ENCODE data around the gene DIAPH3. TPM values are rescaled to one million over a fixed set of nuclear protein-coding genes. Genes with fewer than 3 reads are reported as not detected.

DIAPH3 gene
- total RNA-seq, 1 experiment from 2014 or later = 27.6 TPM

- no peak for TF ChIP-seq FOXP4 (CRISPR knock-in tag; IDR thresholded peaks at IDR 0.05)
- no peak for TF ChIP-seq ARID4B (CRISPR knock-in tag; IDR thresholded peaks at IDR 0.05; ENCODE audit: borderline replicate concordance)
- no peak for TF ChIP-seq CREB1 (CRISPR knock-in tag; IDR thresholded peaks at IDR 0.05)
- TF ChIP-seq RELA (CRISPR knock-in tag; IDR thresholded peaks at IDR 0.05; ENCODE audit: borderline replicate concordance) = no peak
Observed at GRCh38 chr13:60074397-60074796, 89.3 kb downstream of the DIAPH3 start (continued).

- peaks cover 12% of the 10 kb centered on the region for H3K4me1 Mint-ChIP-seq
- ChIA-PET POLR2A (no interaction called here), CTCF (no interaction called here)
- H3K36me3 Mint-ChIP-seq = peaks cover 19% of the 10 kb centered on the region
- H3K27ac Mint-ChIP-seq = no peak overlapping the region
- no peaks in the 10 kb centered on the region for H3K27me3 Mint-ChIP-seq (ENCODE audit: low read depth)
- TF ChIP-seq HMGA2 (CRISPR knock-in tag; IDR thresholded peaks at IDR 0.05) (no peak), JAZF1 (CRISPR knock-in tag; IDR thresholded peaks at IDR 0.05) (no peak), ZNF232 (CRISPR knock-in tag; IDR thresholded peaks at IDR 0.05) (no peak), E2F4 (CRISPR knock-in tag; IDR thresholded peaks at IDR 0.05; ENCODE audit: borderline replicate concordance, low read depth) (no peak), ESRRA (CRISPR knock-in tag; IDR thresholded peaks at IDR 0.05; ENCODE audit: borderline replicate concordance) (no peak), CTCF (IDR thresholded peaks at IDR 0.05) (no peak), ZBTB43 (CRISPR knock-in tag; IDR thresholded peaks at IDR 0.05) (no peak), NR1H2 (CRISPR knock-in tag; IDR thresholded peaks at IDR 0.05) (no peak)
- no peak overlapping the region for H3K4me3 Mint-ChIP-seq
- peaks cover 31% of the 10 kb centered on the region for H3K9me3 Mint-ChIP-seq
- no peak for DNase-seq (ENCODE audit: low spot score)
- ATAC-seq = no peak
Observed at GRCh38 chr13:60066226-60066625, 97.5 kb downstream of the DIAPH3 start.

GRCh38 chr13:60062502-60062901, 101.2 kb downstream of the DIAPH3 start:
- CTCF ChIA-PET = no interaction called here
- no peak for DNase-seq (ENCODE audit: low spot score)
- H3K9me3 Mint-ChIP-seq = peaks cover 14% of the 10 kb centered on the region
- TF ChIP-seq CREB1 (CRISPR knock-in tag; IDR thresholded peaks at IDR 0.05) = no peak
- no peak for TF ChIP-seq AFF4 (CRISPR knock-in tag; IDR thresholded peaks at IDR 0.05; ENCODE audit: borderline replicate concordance)
- no peak for TF ChIP-seq USF1 (CRISPR knock-in tag; IDR thresholded peaks at IDR 0.05)

More at GRCh38 chr13:60062502-60062901, 101.2 kb downstream of the DIAPH3 start:
- POLR2A ChIA-PET = no interaction called here
- Mint-ChIP-seq H3K36me3 (peaks cover 15% of the 10 kb centered on the region), H3K4me1 (peaks cover 16% of the 10 kb centered on the region), H3K4me3 (no peak overlapping the region), H3K27ac (no peak overlapping the region; the same call in 1 of the 2 replicates), H3K27me3 (ENCODE audit: low read depth) (no peaks in the 10 kb centered on the region)
- ATAC-seq = no peak

Data from WTC11 (cell line).